Bronchial epithelial cell (primary cell): ENCODE results near the gene POU2F3. TPM values are rescaled to one million over a fixed set of nuclear protein-coding genes. Genes with fewer than 3 reads are reported as not detected.

Source experiments
- DNase-seq: peaks from one replicate; pipeline ENCODE4 v3.0.0-alpha.2; 2010; ENCODE audit warnings: low read depth
- FAIRE-seq: peaks from 2 replicates; lab custom pipeline; 2011; peaks lifted over from hg19 to GRCh38; lab: Jason Lieb, UNC
- H3K27me3 ChIP-seq: 2 replicates; pipeline ENCODE4 v1.5.1; 2011; ENCODE audit warnings: low read length; ENCODE audit not compliant: control insufficient read depth, insufficient read depth
- H3K36me3 ChIP-seq: 2 replicates; pipeline ENCODE4 v1.5.1; 2011; ENCODE audit warnings: low read length; ENCODE audit not compliant: control insufficient read depth, insufficient read depth
- H3K4me3 ChIP-seq: 2 replicates; pipeline ENCODE4 v1.5.1; 2011; ENCODE audit warnings: mild to moderate bottlenecking, low read depth, low read length, control low read depth
- CTCF ChIP-seq: IDR thresholded peaks from 2 replicates; pipeline ENCODE4 v1.5.1; 2011; ENCODE audit warnings: mild to moderate bottlenecking, moderate library complexity, low read length, control low read depth, inconsistent platforms; ENCODE audit not compliant: insufficient read depth, severe bottlenecking
- total RNA-seq: library from RNA; depleted of rRNA; stranded (reverse); fragments of >200 nt; gene quantifications from 2 replicates; pipeline ENCODE4 v1.2.1, GENCODE V29; 2014

Gene POU2F3
- total RNA-seq, 1 donor from 2014 or later, result not detected

GRCh38 chr11:120289426-120289825, 49.5 kb downstream of the POU2F3 start:
- Histone ChIP-seq H3K36me3 (no peaks in the 10 kb centered on the region), H3K27me3 (peaks cover 5% of the 10 kb centered on the region), H3K4me3 (no peak overlapping the region)
- FAIRE-seq, result no peak
- no peak for DNase-seq
- no peak for TF ChIP-seq CTCF

GRCh38 chr11:120290956-120291355, 51.0 kb downstream of the POU2F3 start:
- DNase-seq (no peak), FAIRE-seq (no peak)
- no peak for TF ChIP-seq CTCF
- H3K27me3 ChIP-seq, result peaks cover 6% of the 10 kb centered on the region
- H3K36me3 ChIP-seq, result no peaks in the 10 kb centered on the region
- no peak overlapping the region for H3K4me3 ChIP-seq

DNA sequence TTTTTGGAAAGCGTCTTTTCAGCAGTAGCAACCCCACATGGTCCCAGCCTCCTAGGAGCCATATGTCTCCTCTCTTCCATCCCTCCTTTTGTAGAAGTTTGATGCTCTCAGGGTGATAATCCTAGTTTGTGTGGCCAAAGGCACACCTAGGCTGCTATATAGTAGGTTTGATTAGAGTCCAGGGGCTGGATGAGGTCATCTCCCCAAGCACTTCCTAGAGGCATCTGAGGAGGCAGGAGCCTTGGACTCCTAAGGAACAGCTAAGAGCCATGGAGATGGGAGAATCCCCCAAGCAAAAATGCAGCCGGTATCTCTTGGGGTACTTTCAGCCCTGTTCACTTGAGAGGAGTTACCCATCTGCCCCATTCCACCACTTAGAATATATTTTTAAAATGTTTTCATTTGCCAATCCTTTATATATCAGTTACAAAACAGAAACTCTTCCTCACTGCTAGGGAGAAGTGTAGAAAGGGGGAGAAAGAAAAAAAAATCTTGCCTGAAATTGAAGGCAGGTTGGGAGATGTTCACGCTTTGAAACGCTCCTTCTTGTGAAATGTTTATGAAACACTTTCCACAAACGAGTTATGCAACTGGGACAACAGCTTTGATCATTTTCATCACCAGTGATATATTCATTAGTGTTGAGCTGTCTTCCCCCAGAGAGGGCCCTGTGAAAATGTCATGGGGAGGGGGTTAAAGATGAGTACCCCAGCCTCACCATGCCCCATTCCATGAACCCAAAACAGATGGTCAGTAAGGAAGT, 53.3 kb downstream of the POU2F3 start:
- H3K36me3 ChIP-seq, result no peaks in the 10 kb centered on the region
- FAIRE-seq (no peak), DNase-seq (peak; percentile 39)
- H3K4me3 ChIP-seq, result no peak overlapping the region
- TF ChIP-seq CTCF, result no peak
- peaks cover 7% of the 10 kb centered on the region for H3K27me3 ChIP-seq

GRCh38 chr11:120294096-120294495, 54.2 kb downstream of the POU2F3 start:
- no peak for DNase-seq
- H3K27me3 ChIP-seq, result peaks cover 7% of the 10 kb centered on the region
- no peak for TF ChIP-seq CTCF
- no peak overlapping the region for H3K4me3 ChIP-seq
- no peak for FAIRE-seq
- H3K36me3 ChIP-seq, result no peaks in the 10 kb centered on the region

- no peak for TF ChIP-seq CTCF
- Histone ChIP-seq H3K4me3 (no peak overlapping the region), H3K36me3 (no peaks in the 10 kb centered on the region), H3K27me3 (peaks cover 7% of the 10 kb centered on the region)
- DNase-seq (no peak), FAIRE-seq (no peak)
Measured at GRCh38 chr11:120295099-120295498, 55.2 kb downstream of the POU2F3 start.

- H3K4me3 ChIP-seq, result no peak overlapping the region
- H3K36me3 ChIP-seq, result no peaks in the 10 kb centered on the region
- DNase-seq (no peak), FAIRE-seq (no peak)
- peaks cover 5% of the 10 kb centered on the region for H3K27me3 ChIP-seq
- no peak for TF ChIP-seq CTCF
Measured at GRCh38 chr11:120296554-120296953, 56.6 kb downstream of the POU2F3 start.
